GM12878 (cell line): ENCODE data around the gene SACS. TPM values are rescaled to one million over a fixed set of nuclear protein-coding genes. Genes with fewer than 3 reads are reported as not detected.

Source experiments
- ATAC-seq: fragments of 200-7000 bp; cut with Tn5 transposase; 3 replicates; pipeline ENCODE4 v1.9.1; 2020; ENCODE audit warnings: mild to moderate bottlenecking, moderate library complexity
- BruUV-seq: library from RNA; stranded (reverse); fragments of 400-500 nt; replicated peaks from 2 replicates; lab custom pipeline; 2021; lab: Mats Ljungman, UMichigan
- CTCF ChIA-PET: fragments of 300-600 bp; sonication (Branson Sonifier 250); formaldehyde crosslinking; extraction: SDS; loops from one replicate; lab custom pipeline; 2021; ENCODE audit warnings: inconsistent platforms; lab: Yijun Ruan, JAX
- POLR2A ChIA-PET: fragments of 350-600 bp; formaldehyde crosslinking; extraction: SDS; loops from one replicate; lab custom pipeline; 2021; ENCODE audit warnings: inconsistent platforms; lab: Charles Lee
- RAD21 ChIA-PET: fragments of 300-600 bp; sonication (Branson Sonifier 250); formaldehyde crosslinking; loops from one replicate; lab custom pipeline; 2023; ENCODE audit warnings: antibody characterized with exemption; ENCODE audit not compliant: unreplicated experiment; lab: Charles Lee
- SMC1A ChIA-PET: fragments of 300-600 bp; sonication (Branson Sonifier 250); formaldehyde crosslinking; loops from one replicate; lab custom pipeline; 2023; ENCODE audit not compliant: unreplicated experiment, uncharacterized antibody; lab: Charles Lee
- DNase-seq: peaks from one replicate; pipeline ENCODE4 v3.0.0-alpha.2; 2011; ENCODE audit warnings: low read depth, low spot score
- FAIRE-seq: peaks from 3 replicates; lab custom pipeline; 2011; peaks lifted over from hg19 to GRCh38; lab: Jason Lieb, UNC
- H2AFZ ChIP-seq: 2 replicates; pipeline ENCODE4 v1.6.0; 2011; ENCODE audit warnings: low read depth, low read length, control low read depth; ENCODE audit not compliant: control insufficient read depth
- H3K27ac ChIP-seq: 2 replicates; pipeline ENCODE4 v1.5.1; 2011; ENCODE audit warnings: control low read depth; ENCODE audit not compliant: control insufficient read depth, insufficient read depth
- H3K27me3 ChIP-seq, 2 experiments: replicated peaks in 1 of 2; 2 replicates each; pipeline versions ENCODE4 v1.6.0 to v1.6.1; 2011; ENCODE audit warnings: low read length in 1 of 2; ENCODE audit not compliant: control insufficient read depth in 2 of 2, insufficient read depth in 2 of 2
- H3K36me3 ChIP-seq, 2 experiments: 2 replicates each; pipeline ENCODE4 v1.5.1; 2011; ENCODE audit warnings: low read length in 1 of 2; ENCODE audit not compliant: control insufficient read depth in 2 of 2, insufficient read depth in 2 of 2
- H3K4me1 ChIP-seq: 2 replicates; pipeline ENCODE4 v1.6.1; 2011; ENCODE audit warnings: mild to moderate bottlenecking, low read length, moderate library complexity, mixed read lengths; ENCODE audit not compliant: control insufficient read depth, insufficient read depth
- H3K4me2 ChIP-seq: 2 replicates; pipeline ENCODE4 v1.6.0; 2011; ENCODE audit warnings: control low read depth; ENCODE audit not compliant: control insufficient read depth, insufficient read depth
- H3K4me3 ChIP-seq: fragments of 200-600 bp; sonication (generic); 2 replicates; pipeline ENCODE4 v1.5.1; 2016
- H3K79me2 ChIP-seq: 2 replicates; pipeline ENCODE4 v1.6.0; 2011; ENCODE audit warnings: low read length; ENCODE audit not compliant: control insufficient read depth, insufficient read depth
- H3K9ac ChIP-seq: 2 replicates; pipeline ENCODE4 v1.8.0; 2011; ENCODE audit warnings: low read length, control low read depth, mixed read lengths; ENCODE audit not compliant: control insufficient read depth, insufficient read depth
- H3K9me3 ChIP-seq: replicated peaks from 3 replicates; pipeline ENCODE4 v1.5.1; 2011; ENCODE audit warnings: mild to moderate bottlenecking, low read length; ENCODE audit not compliant: control insufficient read depth, insufficient read depth
- H4K20me1 ChIP-seq: 2 replicates; pipeline ENCODE4 v1.6.0; 2011; ENCODE audit not compliant: control insufficient read depth, insufficient read depth
- BHLHE40 ChIP-seq, 2 experiments: fragments of 450-650 bp in 1 of 2; IDR thresholded peaks; 2 replicates each; pipeline ENCODE4 v1.6.1; 2011 to 2017; ENCODE audit warnings: low read depth in 2 of 2, borderline replicate concordance in 1 of 2, improper control_type of control experiment in 1 of 2, low read length in 1 of 2, mild to moderate bottlenecking in 1 of 2
- EED ChIP-seq: sonication (generic); IDR thresholded peaks from 2 replicates; pipeline ENCODE4 v1.6.1; 2016; ENCODE audit warnings: antibody characterized with exemption, low read depth
- KLF5 ChIP-seq: fragments of 450-650 bp; IDR thresholded peaks from 2 replicates; pipeline ENCODE4 v1.6.1; 2014; ENCODE audit warnings: mild to moderate bottlenecking; ENCODE audit not compliant: partially characterized antibody
- MEF2A ChIP-seq: IDR thresholded peaks from 2 replicates; pipeline ENCODE4 v1.6.1; 2011; ENCODE audit warnings: low read depth, mild to moderate bottlenecking, low read length, moderate library complexity; ENCODE audit not compliant: insufficient read depth
- MTA3 ChIP-seq: IDR thresholded peaks from 2 replicates; pipeline ENCODE4 v1.6.1; 2012; ENCODE audit warnings: low read length, inconsistent platforms, borderline replicate concordance
- PAX5 ChIP-seq: IDR thresholded peaks from 2 replicates; pipeline ENCODE4 v1.6.1; 2011; ENCODE audit warnings: low read depth, low read length, borderline replicate concordance
- RFX5 ChIP-seq: IDR thresholded peaks from 2 replicates; pipeline ENCODE4 v1.6.1; 2011; ENCODE audit warnings: low read depth, low read length, improper control_type of control experiment
- SIX5 ChIP-seq: IDR thresholded peaks from 2 replicates; pipeline ENCODE4 v1.6.1; 2011; ENCODE audit warnings: mild to moderate bottlenecking, low read depth, low read length, moderate library complexity; ENCODE audit not compliant: severe bottlenecking
- YY1 ChIP-seq: IDR thresholded peaks from 2 replicates; pipeline ENCODE4 v1.6.1; 2011; ENCODE audit warnings: low read depth, mild to moderate bottlenecking, low read length
- WGBS: methylation state at CpG from one replicate; pipeline ENCODE4 v1.1.6; 2016; ENCODE audit warnings: low lambda C conversion rate; ENCODE audit not compliant: insufficient replicate concordance, insufficient coverage; ENCODE audit errors: missing lambda C conversion rate; 5-methylcytosine and 5-hydroxymethylcytosine counted together
- in situ Hi-C: fragments of 300-500 bp; cut with MboI; formaldehyde crosslinking; loops from 9 replicates; pipeline ENCODE4 v1.14.3; 2018; ENCODE audit warnings: mixed read lengths
- intact Hi-C: fragments of 100-400 bp; cut with micrococcal nuclease; formaldehyde crosslinking; loops from one replicate; pipeline ENCODE4 v1.14.2; 2022; ENCODE audit not compliant: unreplicated experiment
- polyA plus RNA-seq, 11 experiments: library from polyadenylated mRNA; depleted of rRNA in 4 of 11; unstranded in 6 of 11; stranded (reverse) in 5 of 11; fragments of >200 nt; fragmentation: Nextera tagmentation in 4 of 11; fragmentation: Illumina TruSeq in 1 of 11; extraction: Ambion mirVana in 4 of 11; extraction: Trizol in 1 of 11; gene quantifications; 1 replicate in 1 of 11; 2 replicates in 10 of 11; pipeline versions ENCODE4 v1.2.1 to v1.2.3, GENCODE V29; 2011 to 2016; ENCODE audit warnings: inconsistent platforms in 2 of 11, missing spikeins in 2 of 11, low read depth in 1 of 11
- total RNA-seq, 4 experiments: library from RNA; depleted of rRNA in 3 of 4; stranded (reverse); fragments of >200 nt in 3 of 4; fragmentation: Illumina TruSeq in 1 of 4; extraction: Trizol in 1 of 4; gene quantifications; 2 replicates each; pipeline versions ENCODE4 v1.2.1 to v1.2.3, GENCODE V29; 2013 to 2021

The SACS gene
- total and polyA plus RNA-seq, 10 of the 15 experiments (the other 5 are each of a cell fraction or from before 2014, with no cell fraction given): 9.9 to 74.9 (median 22.1) TPM

GRCh38 chr13:23325191-23325590 is 108.3 kb downstream of the SACS start (continued):
- TF ChIP-seq MEF2A (no peak), SIX5 (no peak), RFX5 (peak; percentile 80), MTA3 (no peak), PAX5 (no peak), BHLHE40 (IDR thresholded peaks at IDR 0.05; ENCODE audit: borderline replicate concordance in 1 of 2, low read depth in 2 of 2, low read length in 1 of 2) (peak; percentile 27 to 39; a peak in 1 of 4 replicates), YY1 (no peak)
- TF ChIP-seq, all 136 proteins: peak for 6

- intact Hi-C loops: loop anchor here (10.0 kb wide), 1 partner anchor 299 kb away; no protein-coding TSS in a partner anchor
- no peak overlapping the region for H2AFZ ChIP-seq
Measured at GRCh38 chr13:23323946-23324709, 109.4 kb downstream of the SACS start.

More at GRCh38 chr13:23323946-23324709, 109.4 kb downstream of the SACS start:
- Histone ChIP-seq H3K4me2 (no peak overlapping the region), H3K9me3 (no peaks in the 10 kb centered on the region), H3K27me3 (no peaks in the 10 kb centered on the region), H3K27ac (no peak overlapping the region), H3K4me3 (no peak overlapping the region), H3K9ac (no peak overlapping the region), H3K36me3 (no peaks in the 10 kb centered on the region), H4K20me1 (no peaks in the 10 kb centered on the region), H3K4me1 (peaks cover 26% of the 10 kb centered on the region), H3K79me2 (no peaks in the 10 kb centered on the region)
- FAIRE-seq: no peak
- no peak for ATAC-seq
- BruUV-seq: no TSS peak
- SMC1A ChIA-PET: interaction anchor here (1.5 kb wide), 1 partner anchor 8 kb away, joined by 4 read pairs; no protein-coding TSS in a partner anchor
- 84% methylated on average over 17 of the region's 17 CpGs for WGBS
- no peak for DNase-seq
- POLR2A ChIA-PET: no interaction called here
- RAD21 ChIA-PET: interaction anchor here (1.2 kb wide), 1 partner anchor 48 kb away, joined by 3 read pairs; no protein-coding TSS in a partner anchor
- in situ Hi-C loops: loop anchor here (5.0 kb wide), 1 partner anchor 522 kb away; no protein-coding TSS in a partner anchor
- TF ChIP-seq EED (no peak), KLF5 (no peak)
- CTCF ChIA-PET: no interaction called here
